ENCODE results near the gene DMAC2. TPM values are rescaled to one million over a fixed set of nuclear protein-coding genes. Genes with fewer than 3 reads are reported as not detected.
A peak's percentile ranks its signal among the peaks of the same experiment; 100 is the strongest.

DMAC2 gene
- total RNA-seq, 6 experiments from 2014 or later: 18.9 to 30.5 (median 22.5) TPM

GRCh38 chr19:41449865-41450178, 10.1 kb upstream of the DMAC2 start:
- H3K4me3 ChIP-seq: no peak overlapping the region
- TF ChIP-seq POLR2A (IDR thresholded peaks at IDR 0.05) (no peak), CTCF (IDR thresholded peaks at IDR 0.05) (no peak)
- intact Hi-C loops (cut with DNase I): loop anchor here in 1 of 2 donors (10.0 kb wide), 1 partner anchor 115 kb away; no protein-coding TSS in a partner anchor
- no peaks in the 10 kb centered on the region for H3K9me3 ChIP-seq
- ATAC-seq (no peak), DNase-seq (no peak)
- H3K27me3 ChIP-seq: no peaks in the 10 kb centered on the region
- H3K4me1 ChIP-seq: no peaks in the 10 kb centered on the region
- 40% methylated on average over 3 of the region's 3 CpGs for WGBS (ENCODE audit: insufficient coverage, low coverage, low lambda C conversion rate, missing lambda C conversion rate)
- H3K36me3 ChIP-seq: no peaks in the 10 kb centered on the region
- H3K27ac ChIP-seq: no peak overlapping the region

- peak; percentile 94 to 99 (median 98) for TF ChIP-seq CTCF (IDR thresholded peaks at IDR 0.05)
- TF ChIP-seq POLR2A (IDR thresholded peaks at IDR 0.05): no peak
- 2% methylated on average over 21 of the region's 22 CpGs for WGBS (ENCODE audit: insufficient coverage, low coverage, low lambda C conversion rate, missing lambda C conversion rate)
- peak overlapping the region in 2 of 3 donors; percentile 5 to 16 for H3K4me3 ChIP-seq
Observed at GRCh38 chr19:41449079-41449864, 9.6 kb upstream of the DMAC2 start.

GRCh38 chr19:41447732-41448332, 8.1 kb upstream of the DMAC2 start:
- no peak for DNase-seq
- ATAC-seq: no peak
- H3K36me3 ChIP-seq: no peaks in the 10 kb centered on the region
- 49% methylated on average over 12 of the region's 12 CpGs for WGBS (ENCODE audit: insufficient coverage, low coverage, low lambda C conversion rate, missing lambda C conversion rate)
- no peaks in the 10 kb centered on the region for H3K4me1 ChIP-seq
- H3K27ac ChIP-seq: no peak overlapping the region
- TF ChIP-seq CTCF (IDR thresholded peaks at IDR 0.05) (peak in 1 of 4 donors; percentile 5), POLR2A (IDR thresholded peaks at IDR 0.05) (no peak)
- no peak overlapping the region for H3K4me3 ChIP-seq
- intact Hi-C loops (cut with DNase I): no loop called here
- no peaks in the 10 kb centered on the region for H3K27me3 ChIP-seq
- no peaks in the 10 kb centered on the region for H3K9me3 ChIP-seq

More at GRCh38 chr19:41449079-41449864, 9.6 kb upstream of the DMAC2 start:
- Histone ChIP-seq H3K27ac (no peak overlapping the region), H3K27me3 (no peaks in the 10 kb centered on the region), H3K36me3 (no peaks in the 10 kb centered on the region), H3K9me3 (no peaks in the 10 kb centered on the region), H3K4me1 (no peaks in the 10 kb centered on the region)
- intact Hi-C loops (cut with DNase I): no loop called here
- peak; percentile 95 to 99 (median 98) for ATAC-seq
- peak; percentile 76 to 79 (median 76) for DNase-seq

GRCh38 chr19:41445575-41445974, 5.9 kb upstream of the DMAC2 start:
- Histone ChIP-seq H3K36me3 (no peaks in the 10 kb centered on the region), H3K9me3 (no peaks in the 10 kb centered on the region), H3K4me3 (no peak overlapping the region), H3K27ac (no peak overlapping the region), H3K27me3 (no peaks in the 10 kb centered on the region), H3K4me1 (no peaks in the 10 kb centered on the region)
- no peak for DNase-seq
- 33% methylated on average over 2 of the region's 5 CpGs for WGBS (ENCODE audit: insufficient coverage, low coverage, low lambda C conversion rate, missing lambda C conversion rate)
- TF ChIP-seq POLR2A (IDR thresholded peaks at IDR 0.05): no peak
- no peak for TF ChIP-seq CTCF (IDR thresholded peaks at IDR 0.05)
- intact Hi-C loops (cut with DNase I): no loop called here
- no peak for ATAC-seq

Data from right lobe of liver (tissue), 6 donors.